ENCODE results near the gene MROH8. TPM values are rescaled to one million over a fixed set of nuclear protein-coding genes. Genes with fewer than 3 reads are reported as not detected.
"Not testable (repeated sequence)": the region's sequence is repeated elsewhere in the genome, so short reads cannot be mapped to it uniquely, and the experiment has no call there.

MROH8 gene
- total RNA-seq, 1 donor, result 2.6 TPM

GRCh38 chr20:37147250-37147649, 32.1 kb downstream of the MROH8 start:
- no peak for DNase-seq (ENCODE audit: low read depth)
- no peak for TF ChIP-seq CTCF (IDR thresholded peaks at IDR 0.05; ENCODE audit: insufficient read depth, low read depth, low read length)
- H3K4me3 ChIP-seq (ENCODE audit: low read depth, low read length), result no peak overlapping the region

- no peak overlapping the region for H3K4me3 ChIP-seq (ENCODE audit: low read depth, low read length)
- TF ChIP-seq CTCF (IDR thresholded peaks at IDR 0.05; ENCODE audit: insufficient read depth, low read depth, low read length), result no peak
- DNase-seq (ENCODE audit: low read depth), result peak; percentile 17
These were observed 34.4 kb downstream of the MROH8 start for GRCh38 chr20:37144856-37145404.

GRCh38 chr20:37142708-37143107, 36.6 kb downstream of the MROH8 start:
- peak; percentile 51 for DNase-seq (ENCODE audit: low read depth)
- no peak for TF ChIP-seq CTCF (IDR thresholded peaks at IDR 0.05; ENCODE audit: insufficient read depth, low read depth, low read length)
- no peak overlapping the region for H3K4me3 ChIP-seq (ENCODE audit: low read depth, low read length)

- no peak overlapping the region for H3K4me3 ChIP-seq (ENCODE audit: low read depth, low read length)
- peak; percentile 9 for DNase-seq (ENCODE audit: low read depth)
- no peak for TF ChIP-seq CTCF (IDR thresholded peaks at IDR 0.05; ENCODE audit: insufficient read depth, low read depth, low read length)
These were observed 41.8 kb downstream of the MROH8 start for GRCh38 chr20:37137547-37137946.

- no peak for TF ChIP-seq CTCF (IDR thresholded peaks at IDR 0.05; ENCODE audit: insufficient read depth, low read depth, low read length)
- no peak for DNase-seq (ENCODE audit: low read depth)
- no peak overlapping the region for H3K4me3 ChIP-seq (ENCODE audit: low read depth, low read length)
These were observed 45.4 kb downstream of the MROH8 start for GRCh38 chr20:37133952-37134351.

GRCh38 chr20:37131486-37131885, 47.9 kb downstream of the MROH8 start:
- TF ChIP-seq CTCF (IDR thresholded peaks at IDR 0.05; ENCODE audit: insufficient read depth, low read depth, low read length), result no peak
- DNase-seq (ENCODE audit: low read depth), result no peak
- no peak overlapping the region for H3K4me3 ChIP-seq (ENCODE audit: low read depth, low read length)

GRCh38 chr20:37128803-37129202, 50.5 kb downstream of the MROH8 start:
- TF ChIP-seq CTCF (IDR thresholded peaks at IDR 0.05; ENCODE audit: insufficient read depth, low read depth, low read length), result no peak
- DNase-seq (ENCODE audit: low read depth), result no peak
- no peak overlapping the region for H3K4me3 ChIP-seq (ENCODE audit: low read depth, low read length)

GRCh38 chr20:37126290-37126689, 53.1 kb downstream of the MROH8 start:
- not testable (repeated sequence) for DNase-seq (ENCODE audit: low read depth); H3K4me3 ChIP-seq (ENCODE audit: low read depth, low read length)

Data from fibroblast of villous mesenchyme (primary cell).